ENCODE data around the gene ODF2.
A peak's percentile ranks its signal among the peaks of the same experiment; 100 is the strongest.
"Not testable (repeated sequence)": the region's sequence is repeated elsewhere in the genome, so short reads cannot be mapped to it uniquely, and the experiment has no call there.

The ODF2 gene

DNA sequence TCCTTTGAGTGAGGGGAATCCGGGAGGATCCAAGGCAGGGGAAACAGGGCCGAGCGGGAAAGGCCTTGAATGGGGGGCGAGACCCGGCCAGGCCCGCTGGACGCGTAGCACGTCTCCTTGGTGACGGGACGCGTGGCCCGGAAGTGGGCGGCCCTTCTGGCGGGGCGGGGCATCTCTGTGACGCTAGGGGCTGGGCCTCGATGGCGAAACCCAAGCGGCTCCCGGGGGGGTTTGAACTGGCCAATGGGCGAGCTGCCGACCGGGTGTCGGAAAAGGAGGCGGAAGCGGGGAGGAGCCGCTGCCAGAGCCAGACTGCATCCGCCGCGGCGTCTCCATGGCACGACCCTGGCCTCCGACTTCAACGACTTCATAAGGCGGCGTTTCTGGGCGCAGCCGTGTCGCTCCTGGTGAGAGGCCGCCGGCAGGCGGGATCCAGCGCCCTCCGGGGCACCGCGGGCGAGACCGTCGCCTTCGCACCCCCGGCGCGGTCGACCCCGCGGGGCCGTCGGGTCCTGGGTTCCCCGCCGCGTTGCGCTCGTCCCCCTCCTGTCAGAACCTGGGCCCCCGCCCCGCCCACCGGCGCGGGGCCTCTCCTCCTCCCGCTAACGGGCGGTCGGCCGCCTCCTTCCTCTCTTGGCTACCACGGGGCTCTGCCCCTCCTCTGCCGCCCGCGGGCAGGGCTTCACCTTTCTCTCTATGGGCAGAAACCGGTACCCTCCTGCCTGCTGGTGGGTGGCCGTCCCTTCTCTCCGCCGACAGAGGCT lies at the start of gene ODF2:
TSS of gene ODF2 (plus strand) at position 158 of the 764 bp plus-strand sequence. CDS start at position 244, 86 bp downstream.
- peak; percentile 94 to 96 for DNase-seq

DNA sequence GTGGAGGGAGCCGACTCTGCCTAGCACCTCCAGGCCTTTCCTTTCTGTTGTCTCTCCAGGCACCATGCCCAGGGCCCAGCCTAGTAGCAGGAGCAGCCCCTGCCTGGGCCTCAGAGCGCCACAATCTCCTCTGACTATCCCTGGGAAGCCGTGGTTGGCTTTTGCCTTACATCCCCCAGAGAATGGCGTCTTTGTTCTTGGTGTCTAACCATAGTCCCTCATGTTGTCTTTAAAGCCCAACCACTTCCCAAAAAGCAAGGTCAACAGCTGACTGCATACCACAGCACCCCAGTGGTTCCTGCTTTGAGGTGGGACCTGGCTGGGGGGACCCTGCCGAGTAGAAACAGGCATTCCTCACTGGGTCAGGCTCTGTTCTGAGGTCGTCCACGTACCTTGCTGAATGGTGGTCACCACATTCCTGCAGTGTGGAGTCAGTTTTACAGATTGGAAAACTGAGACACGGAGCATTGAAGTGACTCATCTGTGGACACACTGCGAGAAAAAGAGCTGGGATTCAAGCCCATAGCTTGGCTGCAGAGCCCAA lies 48.9 kb upstream of the ODF2 start:
- DNase-seq: no peak

DNA sequence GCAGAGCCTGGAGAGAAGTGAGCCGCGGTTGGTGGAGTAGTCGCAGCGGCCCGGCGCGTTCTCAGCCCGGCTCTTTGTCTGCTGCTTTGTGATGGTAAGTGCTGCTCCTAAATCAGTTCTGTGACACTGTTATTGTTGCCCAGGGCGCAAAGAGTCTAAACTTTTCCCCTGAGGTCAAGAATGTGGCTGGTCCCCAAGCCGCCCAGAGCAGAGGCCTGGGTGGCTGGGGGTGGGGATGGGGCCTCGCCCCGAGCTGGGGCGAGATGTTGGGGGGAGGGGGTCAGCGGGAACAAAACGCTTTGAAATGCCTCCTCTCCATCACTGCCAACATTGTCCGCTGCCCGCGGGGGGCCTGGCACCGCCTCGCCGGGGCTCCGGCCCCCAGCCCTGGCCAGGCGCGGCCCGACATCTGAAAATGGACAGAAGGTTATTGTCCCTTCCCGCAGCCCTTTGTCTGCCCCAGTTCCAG lies 46.8 kb upstream of the ODF2 start:
- no peak for DNase-seq

DNA sequence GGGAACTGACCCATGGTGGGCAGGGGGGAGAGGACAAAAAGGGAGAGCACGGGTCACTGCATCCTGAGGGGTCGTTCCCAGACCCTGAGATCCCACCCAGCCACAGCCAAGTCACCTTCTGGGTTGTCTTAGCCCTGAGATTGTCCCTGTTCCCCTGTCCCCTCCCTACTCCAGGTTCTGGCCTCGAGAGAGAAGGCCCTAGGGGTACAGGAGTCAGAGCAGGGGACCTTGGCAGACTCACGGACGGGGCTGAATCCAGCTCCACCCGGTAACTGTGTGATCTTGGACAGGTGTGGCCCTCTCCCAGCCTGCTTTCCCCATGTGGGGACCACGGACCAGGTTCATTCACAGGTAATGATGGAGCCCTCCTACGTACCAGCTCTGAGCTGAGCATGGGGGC lies 46.4 kb upstream of the ODF2 start:
- DNase-seq: no peak

DNA sequence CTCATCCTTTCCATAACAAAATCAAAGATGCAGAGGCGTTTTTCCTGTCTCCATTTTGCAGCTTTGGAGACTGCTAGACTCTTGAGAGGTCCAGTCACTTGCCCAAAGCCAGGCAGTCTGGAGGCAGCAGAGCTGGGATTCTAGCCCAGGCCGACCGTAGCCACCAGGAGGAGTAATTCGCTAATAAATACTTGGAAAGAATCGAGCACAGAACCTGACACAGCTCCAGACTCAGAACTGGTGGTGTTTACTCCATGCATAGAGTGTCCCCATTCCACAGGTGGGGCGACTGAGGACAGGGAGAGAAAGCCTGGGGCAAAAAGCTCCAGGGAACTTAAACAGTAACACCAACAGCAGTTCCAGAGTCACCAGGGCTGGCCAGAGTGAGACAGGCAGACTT lies 45.8 kb upstream of the ODF2 start:
- no peak for DNase-seq

DNA sequence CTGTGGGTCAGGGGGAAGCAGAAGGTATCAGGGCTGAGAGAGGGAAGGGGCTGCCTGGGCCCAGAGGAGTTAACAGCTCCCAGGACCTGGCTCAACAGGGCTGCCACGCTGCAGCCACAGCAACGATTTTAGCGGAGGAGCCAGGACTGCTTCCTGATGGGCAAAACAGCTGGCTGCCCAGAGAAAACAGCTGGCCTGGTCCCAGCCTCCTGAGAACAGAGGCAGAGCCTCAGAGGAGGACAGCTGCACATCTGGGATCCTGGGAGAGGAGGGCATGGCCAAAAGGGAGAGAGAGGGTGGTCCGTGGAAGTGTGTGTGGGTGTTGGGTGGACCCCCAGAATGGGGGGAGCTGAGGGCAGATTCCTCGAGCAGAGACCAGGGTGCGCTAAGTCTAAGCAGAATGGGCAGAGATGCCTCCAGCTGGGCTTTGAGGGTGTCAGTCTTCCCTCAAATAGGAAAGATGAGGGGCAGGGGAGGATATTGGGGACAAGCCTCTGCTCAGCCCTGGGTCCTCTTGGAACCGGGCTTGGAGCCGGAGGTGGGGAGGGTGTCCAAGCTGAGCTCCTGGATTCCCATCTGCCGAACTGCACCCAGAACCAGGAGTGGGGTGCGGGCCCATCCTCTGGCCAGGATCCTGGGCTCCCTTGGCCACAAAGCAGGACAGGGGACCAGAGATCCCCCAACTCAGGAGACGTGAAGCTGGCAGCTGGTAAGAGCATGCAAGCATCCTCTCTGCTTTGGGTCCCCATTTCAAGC lies 44.3 kb upstream of the ODF2 start:
- DNase-seq: no peak

DNA sequence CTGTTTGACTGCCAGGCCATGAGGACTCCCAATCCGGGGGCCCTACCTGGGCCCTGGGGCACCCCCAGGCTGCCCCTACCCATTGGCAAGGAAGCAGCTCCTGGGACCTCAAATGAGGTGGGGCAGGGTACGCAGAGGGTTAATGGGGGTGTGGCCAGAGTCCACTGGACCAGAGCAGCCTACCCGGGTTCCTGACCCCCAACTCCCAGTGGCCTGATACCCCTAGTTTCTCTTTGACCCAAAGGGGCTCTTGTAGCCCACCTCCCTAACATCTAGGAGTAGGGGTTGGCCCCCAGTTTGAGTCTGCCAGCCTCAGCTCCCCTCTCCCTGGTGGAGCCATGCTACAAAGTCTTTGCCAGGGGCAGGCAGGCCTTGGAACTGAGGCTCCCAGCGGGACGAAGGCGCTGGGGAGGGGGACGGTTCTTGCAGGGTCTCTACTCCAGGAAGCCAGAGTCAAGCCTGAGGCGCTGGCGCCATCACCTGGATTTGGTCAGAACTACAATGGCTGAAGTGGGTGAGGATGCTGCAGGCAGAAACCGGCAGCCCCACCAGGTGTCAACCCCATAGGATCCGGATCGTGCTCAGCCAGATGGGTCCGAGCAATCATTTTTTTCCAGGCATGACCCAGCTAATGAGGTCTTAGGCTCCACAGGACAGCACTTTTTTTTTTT lies 43.6 kb upstream of the ODF2 start:
- peak; percentile 2 to 6 for DNase-seq

DNA sequence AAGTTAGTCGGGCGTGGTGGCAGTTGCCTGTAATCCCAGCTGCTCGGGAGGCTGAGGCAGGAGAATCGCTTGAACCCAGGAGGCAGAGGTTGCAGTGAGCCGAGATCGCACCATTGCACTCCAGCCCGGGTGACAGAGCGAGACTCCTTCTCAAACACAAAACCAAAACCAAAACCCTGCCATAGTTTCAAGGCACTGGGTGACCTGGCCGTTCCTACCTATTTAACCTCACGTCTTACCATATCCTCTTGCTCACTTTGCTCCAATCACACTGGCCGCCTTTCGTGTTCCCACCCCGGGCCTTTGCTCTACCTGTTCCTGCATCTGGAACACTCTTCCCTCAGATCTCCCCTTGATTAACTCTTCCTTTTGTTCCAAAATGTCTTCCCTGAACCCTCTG lies 42.1 kb upstream of the ODF2 start:
- DNase-seq: not testable (repeated sequence)

DNA sequence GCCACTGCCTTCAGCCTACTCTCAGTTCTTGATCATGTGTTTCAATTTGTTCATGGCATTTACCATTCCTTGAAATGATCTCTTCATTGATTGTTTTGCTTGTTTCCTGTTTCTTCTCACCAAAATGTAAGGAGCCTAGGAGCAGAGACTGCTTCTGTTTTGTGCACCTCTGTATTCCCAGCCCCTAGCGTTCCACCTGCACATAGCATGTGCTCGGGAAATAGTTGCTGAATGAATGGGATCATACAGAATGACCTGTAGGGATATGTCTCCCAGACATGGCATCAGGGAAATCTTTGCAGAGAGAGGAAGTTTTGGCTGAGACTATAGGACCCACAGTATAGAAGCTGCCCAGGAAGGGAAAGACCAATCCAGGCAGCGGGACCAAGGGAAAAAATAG lies 41.3 kb upstream of the ODF2 start:
- DNase-seq: no peak

DNA sequence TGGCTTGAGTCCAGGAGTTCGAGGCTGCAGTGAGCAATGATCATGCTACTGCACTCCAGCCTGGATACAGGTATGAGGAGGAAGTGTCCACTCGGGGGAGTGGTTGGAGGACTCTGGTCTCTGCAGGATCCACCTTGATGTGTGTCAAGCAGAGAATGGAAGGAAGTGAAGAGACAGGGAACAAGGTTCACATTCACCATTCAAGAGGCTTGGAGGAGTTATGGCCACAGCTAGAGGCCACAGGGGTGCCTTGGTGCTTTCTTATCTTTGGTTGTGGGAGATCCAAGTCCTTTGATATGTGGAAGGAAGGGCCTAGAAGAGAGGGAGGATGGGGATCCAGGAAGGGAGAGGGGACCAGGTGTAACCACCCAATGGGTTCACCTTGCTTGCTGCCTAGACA lies 40.5 kb upstream of the ODF2 start:
- no peak for DNase-seq

DNA sequence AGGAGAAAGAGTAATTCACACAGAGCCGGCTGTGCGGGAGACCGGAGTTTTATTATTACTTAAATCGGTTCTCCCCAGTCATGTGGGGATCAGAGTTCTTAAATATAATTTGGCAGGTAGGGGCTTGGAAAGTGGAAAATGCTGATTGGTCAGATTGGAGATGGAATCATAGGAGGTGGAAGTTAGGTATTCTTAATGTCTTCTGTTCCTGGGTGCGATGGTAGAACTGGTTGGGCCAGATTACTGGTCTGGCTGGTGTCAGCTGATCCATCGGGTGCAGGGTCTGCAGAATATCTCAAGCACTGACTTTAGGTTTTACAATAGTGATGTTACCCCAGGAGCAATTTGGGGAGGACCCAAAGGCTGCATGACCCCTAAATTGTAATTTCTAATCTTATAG lies 39.8 kb upstream of the ODF2 start:
- DNase-seq: no peak

DNA sequence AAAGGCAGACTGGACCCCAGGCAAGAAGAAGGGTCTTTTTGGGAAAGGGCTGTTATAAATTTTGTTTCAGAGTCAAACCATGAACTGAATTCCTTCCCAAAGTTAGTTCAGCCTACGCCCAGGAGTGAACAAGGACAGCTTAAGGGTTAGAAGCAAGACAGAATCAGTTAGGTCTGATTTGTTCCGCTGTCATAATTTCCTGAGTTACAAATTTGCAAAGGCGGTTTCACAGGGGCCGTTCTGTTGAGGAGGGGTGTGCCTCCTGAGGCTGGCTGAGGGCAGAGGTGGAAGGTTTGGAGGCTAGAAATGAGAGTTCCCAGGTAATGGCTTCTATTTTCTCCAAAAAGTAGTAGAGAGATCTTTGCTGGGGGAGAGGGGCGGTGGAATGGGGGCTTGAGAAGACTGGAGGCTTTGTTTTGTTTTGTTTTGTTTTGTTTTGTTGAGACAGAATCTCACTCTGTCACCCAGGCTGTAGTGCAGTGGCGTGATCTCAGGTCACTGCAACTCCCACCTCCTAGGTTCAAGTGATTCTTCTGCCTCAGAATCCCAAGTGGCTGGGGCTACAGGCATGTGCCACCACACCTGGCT lies 39.3 kb upstream of the ODF2 start:
- no peak for DNase-seq

DNA sequence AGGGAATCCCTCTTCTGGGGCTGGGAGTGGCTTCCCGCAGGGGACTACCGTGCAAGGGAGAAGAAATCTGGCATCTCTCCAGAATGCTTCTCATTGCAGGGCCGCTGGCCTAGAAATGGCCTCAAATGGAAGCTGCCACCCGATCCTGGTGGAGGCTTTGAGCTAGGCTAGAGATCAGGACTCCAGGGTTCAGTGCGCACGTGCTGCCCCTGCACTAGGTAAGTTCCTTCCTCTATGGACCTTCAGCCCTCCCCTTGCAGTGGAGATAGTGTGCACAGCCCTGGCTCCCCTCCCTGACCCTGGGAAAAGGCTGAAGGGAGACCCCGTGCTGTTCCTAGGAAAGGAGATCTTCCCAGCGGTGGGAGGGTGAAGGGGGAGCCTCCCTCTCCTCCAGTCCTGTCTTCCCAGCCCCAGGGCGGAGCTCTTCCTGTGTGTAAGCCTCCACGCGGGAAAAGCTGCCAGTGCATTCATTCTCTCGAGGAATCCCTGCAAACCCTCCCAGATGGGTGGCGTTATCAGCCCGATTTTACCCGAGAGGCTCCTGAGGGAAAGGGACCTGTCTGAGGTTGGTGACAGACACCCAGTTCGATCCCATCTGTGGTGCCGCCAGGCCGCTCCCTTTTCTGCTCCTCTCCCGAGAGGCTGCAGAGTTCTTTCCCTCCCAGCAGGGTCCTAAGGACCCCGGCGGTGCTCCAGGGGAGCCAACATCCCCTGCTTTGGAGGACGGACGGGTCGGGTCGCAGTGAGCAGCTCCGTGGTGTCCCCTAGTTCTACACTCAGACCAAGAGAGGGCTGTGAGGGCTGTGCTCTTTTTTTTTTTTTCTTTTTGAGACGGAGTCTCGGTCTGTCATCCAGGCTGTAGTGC lies 36.5 kb upstream of the ODF2 start:
- no peak for DNase-seq

DNA sequence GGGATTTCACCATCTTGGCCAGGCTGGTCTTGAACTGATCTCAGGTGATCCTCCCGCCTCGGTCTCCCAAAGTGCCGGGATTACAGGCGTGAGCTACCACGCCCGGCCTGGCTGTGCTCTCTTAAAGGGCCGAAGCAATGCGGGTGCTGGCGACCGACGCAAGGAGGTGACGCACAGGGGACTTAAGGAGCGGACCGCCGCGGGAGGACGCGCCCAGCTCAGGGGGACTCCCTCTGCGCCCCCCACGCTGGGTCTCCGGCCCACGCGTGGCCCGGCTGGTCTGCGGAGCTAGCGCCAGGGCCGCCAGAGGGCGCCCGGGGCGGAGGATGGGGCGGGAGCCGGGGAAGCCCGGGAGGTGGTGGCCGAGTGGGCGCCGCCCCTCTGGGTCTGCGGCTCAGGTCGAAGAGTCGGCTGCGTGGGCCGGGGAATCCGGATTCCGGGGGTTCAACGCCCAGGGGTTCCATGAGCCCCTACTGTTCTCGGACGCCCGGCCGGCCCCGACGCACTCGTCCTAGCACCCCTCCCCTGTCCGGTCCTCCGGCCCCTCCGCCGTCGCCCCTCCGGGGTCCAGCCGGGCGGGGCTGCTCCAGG lies 35.7 kb upstream of the ODF2 start:
- peak; percentile 36 to 69 for DNase-seq

DNA sequence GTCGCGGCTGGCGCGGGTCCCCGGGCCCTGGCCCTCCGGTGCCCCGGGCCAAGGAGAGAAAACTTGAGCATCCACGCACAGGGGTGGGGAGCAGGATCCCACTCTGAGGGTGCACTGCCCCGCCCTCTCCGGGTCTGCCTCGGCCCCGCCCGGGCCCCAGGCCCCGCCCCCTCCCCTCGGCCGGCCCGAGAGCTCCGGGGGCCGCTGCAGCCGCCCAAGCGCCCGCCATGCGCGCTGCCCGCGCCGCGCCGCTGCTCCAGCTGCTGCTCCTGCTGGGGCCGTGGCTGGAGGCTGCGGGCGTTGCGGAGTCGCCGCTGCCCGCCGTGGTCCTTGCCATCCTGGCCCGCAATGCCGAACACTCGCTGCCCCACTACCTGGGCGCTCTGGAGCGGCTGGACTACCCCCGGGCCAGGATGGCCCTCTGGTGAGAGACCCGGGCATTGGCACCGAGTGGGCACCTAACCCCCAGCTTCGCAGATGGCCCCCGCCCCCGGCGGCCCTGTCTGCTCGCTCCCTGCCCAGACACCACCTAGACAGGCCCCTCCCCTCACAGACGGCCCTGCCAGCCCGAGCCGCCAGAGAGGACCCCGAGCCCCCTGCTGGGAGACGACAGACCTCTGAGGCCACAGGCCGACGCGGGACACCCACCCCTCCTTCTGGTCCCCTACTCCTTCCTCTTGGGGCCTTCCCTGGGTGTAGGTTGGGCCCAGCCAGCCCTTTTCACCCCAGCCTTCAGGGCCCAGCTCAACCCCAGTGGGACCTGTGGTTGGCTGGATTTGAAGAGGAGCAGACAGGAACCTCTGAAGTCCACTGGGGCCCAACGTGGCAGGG lies 34.9 kb upstream of the ODF2 start, which contains the start of gene CERCAM:
TSS of gene CERCAM (plus strand) at position 207 of the 831 bp plus-strand sequence. CDS start at position 228, 21 bp downstream.
- peak in 1 of 2 donors; percentile 69 for DNase-seq

DNA sequence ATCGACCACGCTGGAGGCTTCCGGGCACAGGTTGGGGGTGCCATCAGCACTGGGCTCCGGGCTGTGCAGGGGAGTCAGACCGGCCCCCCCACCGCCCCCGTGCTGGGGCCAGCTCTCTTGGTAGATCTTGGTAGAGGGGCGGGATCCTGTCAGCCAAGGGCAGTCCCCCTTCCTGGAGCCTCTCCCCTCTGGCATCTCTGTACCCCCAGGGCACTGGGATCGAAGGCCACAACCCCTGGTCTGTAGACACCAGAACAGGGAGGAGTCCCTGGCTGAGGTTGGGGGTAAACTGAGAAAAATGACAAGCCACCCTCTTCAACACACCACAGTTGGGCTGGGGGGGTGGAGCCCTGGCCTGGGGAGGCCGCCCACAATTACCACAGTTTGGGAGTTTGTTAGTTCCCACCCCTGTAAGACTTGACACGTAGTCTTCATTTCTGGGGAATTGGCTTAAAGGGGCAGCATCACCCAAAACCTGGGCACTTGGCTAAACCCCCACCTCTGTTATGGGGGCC lies 34.3 kb upstream of the ODF2 start:
- DNase-seq: no peak

DNA sequence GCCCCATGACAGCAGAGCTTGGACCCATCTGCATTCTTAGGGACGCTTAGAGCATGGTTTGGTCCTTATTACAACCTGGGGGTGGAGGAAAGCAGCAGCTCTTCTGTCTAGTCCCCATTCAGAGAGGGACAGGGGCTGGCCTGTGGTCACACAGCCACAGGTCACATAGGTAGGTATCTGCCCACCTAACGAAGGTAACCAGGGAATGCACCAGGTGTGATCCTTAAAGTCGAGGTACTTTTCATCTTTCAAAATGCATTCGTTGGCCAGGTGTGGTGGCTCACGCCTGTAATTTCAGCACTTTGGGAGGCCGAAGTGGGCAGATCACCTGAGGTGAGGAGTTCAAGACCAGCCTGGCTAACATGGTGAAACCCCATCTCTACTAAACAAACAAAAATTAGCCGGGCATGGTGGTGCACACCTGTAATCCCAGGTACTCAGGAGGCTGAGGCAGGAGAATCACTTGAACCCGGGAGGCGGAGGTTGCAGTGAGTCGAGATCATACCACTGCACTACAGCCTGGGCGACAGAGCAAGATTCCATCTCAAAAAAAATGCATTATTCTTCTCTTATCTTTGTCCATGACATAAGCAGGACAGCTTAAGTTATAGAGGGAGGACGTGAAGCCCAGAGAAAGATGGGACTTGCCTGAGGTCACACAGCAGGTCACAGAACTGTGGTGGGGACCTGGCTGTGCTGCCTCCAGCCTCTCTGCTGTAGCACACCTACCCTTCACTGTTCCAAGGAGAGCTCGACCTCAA lies 33.6 kb upstream of the ODF2 start:
- DNase-seq: not testable (repeated sequence)

DNA sequence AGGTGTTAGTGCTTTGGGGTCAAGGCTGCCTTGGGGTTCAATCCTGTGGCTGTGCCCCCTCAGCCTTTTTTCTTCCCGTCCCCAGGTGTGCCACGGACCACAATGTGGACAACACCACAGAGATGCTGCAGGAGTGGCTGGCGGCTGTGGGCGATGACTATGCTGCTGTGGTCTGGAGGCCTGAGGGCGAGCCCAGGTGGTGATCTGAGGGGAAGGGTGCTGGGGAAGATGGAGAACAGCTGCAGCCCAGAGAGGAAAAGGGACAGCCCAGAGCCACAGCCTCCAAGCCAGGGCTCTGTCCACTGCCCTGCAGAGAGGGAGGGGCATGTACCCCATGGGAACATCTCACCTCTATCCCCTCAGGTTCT lies 33.0 kb upstream of the ODF2 start:
- DNase-seq: no peak

DNA sequence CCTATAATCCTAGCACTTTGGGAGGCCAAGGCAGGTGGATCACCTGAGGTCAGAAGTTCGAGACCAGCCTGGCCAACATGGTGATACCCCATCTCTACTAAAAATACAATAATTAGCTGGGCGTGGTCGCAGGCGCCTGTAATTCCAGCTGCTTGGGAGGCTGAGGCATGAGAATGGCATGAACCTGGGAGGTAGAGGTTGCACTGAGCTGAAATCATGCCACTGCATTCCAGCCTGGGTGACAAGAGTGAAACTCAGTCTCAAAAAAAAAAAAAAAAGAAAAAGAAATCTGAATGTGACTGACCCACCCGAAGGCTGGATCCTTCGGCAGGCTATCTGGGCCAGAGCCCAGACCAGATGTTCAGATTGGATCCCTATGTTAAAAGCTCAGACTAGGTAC lies 32.5 kb upstream of the ODF2 start:
- not testable (repeated sequence) for DNase-seq

Data from bone marrow (tissue), 2 donors.